NCI-H1694 treated with DMSO at 0.1 percent for 48 hours (cell line): ENCODE data around the gene LRCH3.
"Not testable (repeated sequence)": the region's sequence is repeated elsewhere in the genome, so short reads cannot be mapped to it uniquely, and the experiment has no call there.

Experiments used
- DNase-seq: peaks from one replicate; lab custom pipeline; 2025; lab: John Stamatoyannopoulos, UW

Gene LRCH3

DNA sequence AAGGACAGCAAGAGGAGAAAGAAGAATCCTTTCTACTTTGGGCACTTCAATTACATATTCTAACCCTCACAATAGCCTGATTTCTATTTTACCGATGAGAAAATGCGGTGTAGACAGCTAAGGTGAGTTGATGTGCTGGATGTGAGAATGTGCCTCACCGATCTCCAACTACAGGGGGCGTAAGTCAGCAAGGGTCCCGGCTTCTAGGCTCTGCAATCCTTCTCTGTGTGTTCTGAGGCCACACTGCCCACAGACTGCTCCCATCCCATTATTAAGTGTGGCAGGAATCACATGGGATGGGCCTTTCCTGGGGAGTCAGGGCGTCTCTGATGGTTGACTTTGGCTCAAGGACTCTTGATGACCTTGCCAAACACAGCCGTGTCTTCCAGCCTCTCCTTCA, 135.4 kb downstream of the LRCH3 start:
- DNase-seq: no peak

DNA sequence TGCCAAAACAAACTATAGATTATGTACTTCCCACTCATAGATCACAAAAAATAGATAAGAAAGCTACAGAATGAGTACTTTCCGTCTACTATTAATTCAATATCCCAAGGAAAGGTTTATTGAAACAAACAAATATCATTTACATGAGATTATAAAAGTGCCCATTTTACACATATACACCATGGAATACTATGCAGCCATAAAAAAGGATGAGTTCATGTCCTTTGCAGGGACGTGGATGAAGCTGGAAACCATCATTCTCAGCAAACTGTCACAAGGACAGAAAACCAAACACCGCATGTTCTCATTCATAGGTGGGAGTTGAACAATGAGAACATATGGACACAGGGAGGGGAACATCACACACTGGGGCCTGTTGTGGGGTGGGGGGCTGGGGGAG, 136.5 kb downstream of the LRCH3 start:
- DNase-seq: not testable (repeated sequence)

DNA sequence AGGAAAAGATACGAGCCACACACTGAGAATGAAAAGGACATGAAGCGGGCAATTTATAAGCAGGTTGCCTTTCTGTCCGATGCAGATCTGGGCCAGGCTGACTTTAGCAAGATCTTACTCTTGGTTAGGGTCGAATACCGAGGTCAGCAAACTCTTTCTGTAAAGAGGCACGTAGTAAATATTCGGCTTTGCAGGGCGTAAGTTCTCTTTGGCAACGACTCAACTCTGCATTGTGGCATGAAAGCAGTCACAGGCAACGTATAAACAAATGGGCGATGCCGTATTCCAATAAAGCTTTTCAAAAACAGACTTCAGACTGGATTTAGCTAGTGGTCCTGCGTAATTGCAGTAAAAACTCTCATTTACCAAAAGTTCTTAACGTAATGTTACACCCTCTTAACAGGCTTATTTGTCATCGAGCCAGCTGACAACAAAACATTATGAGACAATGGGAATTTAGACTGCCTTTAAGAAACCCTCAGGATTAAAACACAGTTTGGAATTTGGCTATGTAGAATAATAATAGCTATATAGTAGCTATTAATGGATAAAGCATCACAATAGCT, 145.8 kb downstream of the LRCH3 start:
- DNase-seq: no peak
